ENCODE results near the gene GID8. TPM values are rescaled to one million over a fixed set of nuclear protein-coding genes. Genes with fewer than 3 reads are reported as not detected.

Gene GID8
- total and polyA plus RNA-seq, 2 of the 13 experiments (the other 11 are each of a cell fraction or from before 2014, with no cell fraction given): 39.6 to 59.8 TPM

GRCh38 chr20:62989201-62989601 is 51.3 kb downstream of the GID8 start:
- in situ Hi-C loops (cut with HindIII; ENCODE audit: extremely low pct_ligation_motif_present, low pct_unique_long_range_greater_than_20kb): no loop called here
- POLR2A ChIA-PET: no interaction called here
- peak overlapping the region; percentile 49 for H3K4me2 ChIP-seq (ENCODE audit: low read depth, low read length)
- H3K27me3 ChIP-seq (ENCODE audit: control insufficient read depth in 1 of 2, insufficient read depth in 2 of 2, low read length in 2 of 2): peaks cover 48 to 87% of the 10 kb centered on the region in 2 experiments
- H3K36me3 ChIP-seq (replicated peaks in 1 of 2; ENCODE audit: control insufficient read depth in 1 of 2, insufficient read depth in 2 of 2, low read length in 2 of 2): no peaks in the 10 kb centered on the region
- no TSS peak for BruUV-seq (replicated peaks)
- DNase-seq (ENCODE audit: low spot score): no peak
- FAIRE-seq: no peak
- H3K9me3 ChIP-seq (ENCODE audit: low read length): no peaks in the 10 kb centered on the region
- ATAC-seq: no peak
- no peak overlapping the region for H2AFZ ChIP-seq (ENCODE audit: low read length)
- peaks cover 3% of the 10 kb centered on the region; the same call in 1 of the 2 replicates for H4K20me1 ChIP-seq (ENCODE audit: insufficient read depth, low read length)
- no peaks in the 10 kb centered on the region for H3K79me2 ChIP-seq (ENCODE audit: insufficient read depth, low read length)
- WGBS (ENCODE audit: low lambda C conversion rate): 25% methylated on average over 9 of the region's 11 CpGs
- H3K27ac ChIP-seq (ENCODE audit: extremely low read length, insufficient read depth, low read length): no peak overlapping the region
- no peak overlapping the region for H3K9ac ChIP-seq (ENCODE audit: insufficient read depth, low read depth, low read length)
- CTCF ChIA-PET (ENCODE audit: low intra/inter-chr PET ratio, low total read pairs): no interaction called here
- no peaks in the 10 kb centered on the region for H3K4me1 ChIP-seq (ENCODE audit: insufficient read depth, low read length)
- peak; percentile 59; the same call in 1 of the 2 replicates for TF ChIP-seq EZH2 (conservative IDR thresholded peaks at IDR 0.05; ENCODE audit: low read depth, low read length)
- TF ChIP-seq HNF4A (CRISPR knock-in tag; IDR thresholded peaks at IDR 0.05): no peak
- intact Hi-C loops (cut with micrococcal nuclease; ENCODE audit: unreplicated experiment): no loop called here
- H3K4me3 ChIP-seq (replicated peaks in 1 of 3; ENCODE audit: insufficient read depth in 1 of 3, low read depth in 2 of 3, low read length in 3 of 3): no peak overlapping the region

GRCh38 chr20:62990306-62990825 is 52.4 kb downstream of the GID8 start:
- Histone ChIP-seq H3K79me2 (ENCODE audit: insufficient read depth, low read length) (no peaks in the 10 kb centered on the region), H3K4me2 (ENCODE audit: low read depth, low read length) (no peak overlapping the region), H3K4me3 (replicated peaks in 1 of 3; ENCODE audit: insufficient read depth in 1 of 3, low read depth in 2 of 3, low read length in 3 of 3) (no peak overlapping the region), H3K4me1 (ENCODE audit: insufficient read depth, low read length) (no peaks in the 10 kb centered on the region), H2AFZ (ENCODE audit: low read length) (no peak overlapping the region), H3K9me3 (ENCODE audit: low read length) (no peaks in the 10 kb centered on the region), H3K27ac (ENCODE audit: extremely low read length, insufficient read depth, low read length) (no peak overlapping the region), H3K36me3 (replicated peaks in 1 of 2; ENCODE audit: control insufficient read depth in 1 of 2, insufficient read depth in 2 of 2, low read length in 2 of 2) (no peaks in the 10 kb centered on the region), H4K20me1 (ENCODE audit: insufficient read depth, low read length) (peaks cover 3% of the 10 kb centered on the region; the same call in 1 of the 2 replicates), H3K27me3 (ENCODE audit: control insufficient read depth in 1 of 2, insufficient read depth in 2 of 2, low read length in 2 of 2) (peaks cover 49 to 87% of the 10 kb centered on the region in 2 experiments), H3K9ac (ENCODE audit: insufficient read depth, low read depth, low read length) (no peak overlapping the region)
- DNase-seq (ENCODE audit: low spot score): no peak
- peak; percentile 19 for ATAC-seq
- FAIRE-seq: no peak
- POLR2A ChIA-PET: no interaction called here
- 19% methylated on average over 16 of the region's 22 CpGs for WGBS (ENCODE audit: low lambda C conversion rate)
- TF ChIP-seq KDM3A (CRISPR knock-in tag; IDR thresholded peaks at IDR 0.05; ENCODE audit: low read depth) (no peak), ZNF136 (CRISPR knock-in tag; IDR thresholded peaks at IDR 0.05; ENCODE audit: low read depth) (no peak), ZNF280B (CRISPR knock-in tag; IDR thresholded peaks at IDR 0.05; ENCODE audit: borderline replicate concordance) (0 out of 2 replicates have a peak, but pooled peaks have one; percentile 23), PRDM4 (CRISPR knock-in tag; IDR thresholded peaks at IDR 0.05; ENCODE audit: borderline replicate concordance) (no peak), HDAC2 (CRISPR knock-in tag; IDR thresholded peaks at IDR 0.05) (no peak), BCLAF1 (IDR thresholded peaks at IDR 0.05) (no peak), PLSCR1 (CRISPR knock-in tag; IDR thresholded peaks at IDR 0.05; ENCODE audit: borderline replicate concordance) (no peak)
- BruUV-seq (replicated peaks): no TSS peak
- CTCF ChIA-PET (ENCODE audit: low intra/inter-chr PET ratio, low total read pairs): no interaction called here
- in situ Hi-C loops (cut with HindIII; ENCODE audit: extremely low pct_ligation_motif_present, low pct_unique_long_range_greater_than_20kb): no loop called here
- intact Hi-C loops (cut with micrococcal nuclease; ENCODE audit: unreplicated experiment): no loop called here
